GM18511 (cell line): ENCODE results near the gene CDV3.

Experiments used
- ATAC-seq: cut with Tn5 transposase; IDR thresholded peaks from one replicate; pipeline ENCODE4 v1.9.1; 2021; ENCODE audit warnings: mild to moderate bottlenecking, moderate library complexity; ENCODE audit not compliant: unreplicated experiment

The CDV3 gene

DNA sequence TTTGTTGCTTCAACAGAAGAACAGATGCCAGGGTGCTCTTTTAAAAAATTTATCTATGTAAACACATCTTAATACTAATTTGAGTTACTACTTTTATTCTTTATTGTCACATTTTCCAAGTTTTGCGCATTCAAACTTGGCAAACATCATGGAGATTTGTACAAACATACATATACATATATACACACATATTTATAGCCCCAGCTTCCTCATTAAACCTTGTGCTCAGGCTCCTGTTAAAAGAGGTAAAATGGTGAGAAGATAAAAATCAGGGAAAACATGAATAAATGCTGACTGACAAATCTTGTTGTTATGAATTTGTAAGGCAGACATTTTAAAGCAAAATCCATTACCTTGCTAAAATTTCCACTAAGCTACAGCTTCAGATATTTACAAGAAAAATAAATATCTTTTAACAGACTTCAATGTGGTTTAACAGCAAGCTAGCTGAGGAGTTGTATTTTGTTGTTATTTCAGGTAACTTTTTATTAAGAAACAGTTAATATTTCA, 27.1 kb downstream of the CDV3 start:
- ATAC-seq, result no peak

DNA sequence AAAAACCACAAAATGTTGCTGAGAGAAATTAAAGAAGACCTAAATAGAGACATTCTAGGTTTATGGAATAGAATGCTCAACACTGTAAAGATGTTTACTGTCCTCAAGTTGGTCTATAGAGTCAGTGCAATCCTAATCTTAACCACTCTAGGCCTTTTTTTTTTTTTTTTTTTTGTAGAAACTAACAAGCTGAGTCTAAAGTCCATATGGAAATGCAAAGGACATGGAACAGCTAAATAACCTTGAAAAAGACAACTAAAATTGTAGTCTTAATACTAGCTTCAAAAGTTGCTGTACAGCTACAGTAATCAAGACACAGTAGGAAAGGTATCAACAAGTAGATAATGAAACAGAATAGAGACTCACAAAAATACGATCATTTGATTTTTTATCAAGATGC, 32.9 kb downstream of the CDV3 start:
- ATAC-seq, result no peak

DNA sequence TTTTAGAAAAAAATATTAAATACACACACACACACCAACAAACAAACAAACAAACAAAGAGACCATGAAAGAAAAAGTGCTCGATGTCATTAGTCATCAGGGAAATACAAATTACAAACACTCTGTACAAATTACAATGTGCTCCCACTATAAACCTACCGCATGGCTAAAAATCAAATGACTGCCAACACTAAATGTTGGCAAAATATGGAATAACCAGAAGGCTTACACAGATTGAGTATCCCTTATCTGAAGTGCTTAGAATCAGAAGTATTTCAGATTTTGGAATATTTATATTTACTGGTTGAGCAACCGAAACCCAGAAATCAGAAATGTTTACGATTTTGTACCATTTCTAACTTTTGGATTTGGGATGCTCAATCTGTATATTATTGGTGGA, 33.4 kb downstream of the CDV3 start:
- ATAC-seq, result no peak

DNA sequence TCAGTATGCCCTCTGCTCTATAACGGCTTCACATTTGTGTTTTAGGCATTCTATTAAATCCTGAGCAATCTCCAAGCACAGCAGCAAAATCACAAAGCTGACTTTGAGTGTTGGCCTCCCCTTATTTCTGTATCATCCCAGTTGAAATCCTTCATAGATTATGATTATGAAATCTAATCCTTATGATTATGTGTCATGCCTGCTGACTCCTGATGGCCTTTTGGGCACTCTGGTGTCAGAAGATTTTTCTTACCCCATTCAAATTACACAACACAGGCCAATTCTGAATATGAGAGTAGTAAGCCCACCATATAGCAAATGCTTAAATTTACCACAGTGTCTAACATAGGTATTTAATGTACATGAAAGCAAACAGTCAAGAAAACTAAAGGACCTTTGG, 34.3 kb downstream of the CDV3 start:
- no peak for ATAC-seq

DNA sequence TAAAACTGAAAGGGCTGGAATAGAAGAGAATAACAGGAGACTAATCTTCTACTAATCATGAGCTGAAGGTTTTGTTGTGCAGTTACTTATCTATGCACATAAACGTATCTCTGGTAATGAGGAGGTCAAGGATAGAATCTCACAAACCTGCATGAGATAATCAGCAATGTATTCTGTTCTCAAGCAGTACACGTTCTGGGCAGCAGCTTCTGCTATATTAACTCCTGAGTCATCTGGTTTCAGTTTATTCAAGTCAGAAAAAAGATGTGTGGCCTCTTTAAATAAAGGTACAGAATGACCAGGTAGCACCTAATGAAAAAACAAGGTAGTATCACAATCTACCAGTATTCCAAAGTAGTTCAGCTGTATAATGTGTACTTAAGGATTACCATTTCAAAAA, 34.9 kb downstream of the CDV3 start:
- ATAC-seq, result no peak

DNA sequence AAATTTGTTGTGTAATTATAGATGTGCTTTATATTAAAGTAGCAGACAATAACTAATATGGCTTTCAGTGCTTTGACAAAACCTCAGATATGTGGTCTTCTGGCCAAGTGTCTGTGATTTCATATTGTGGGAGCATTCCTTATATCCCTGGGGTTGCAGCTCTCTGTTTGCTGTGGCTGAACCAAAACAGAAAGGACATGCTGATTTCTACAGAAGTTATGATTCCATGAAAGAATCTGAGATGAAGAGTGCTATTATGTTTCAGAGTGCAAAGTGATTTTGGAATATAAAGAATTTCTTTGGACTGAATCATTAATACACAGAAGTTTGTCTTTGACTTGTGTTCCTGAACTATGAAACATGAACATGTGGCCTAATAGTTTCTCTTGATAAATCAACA, 36.5 kb downstream of the CDV3 start:
- ATAC-seq, result no peak

DNA sequence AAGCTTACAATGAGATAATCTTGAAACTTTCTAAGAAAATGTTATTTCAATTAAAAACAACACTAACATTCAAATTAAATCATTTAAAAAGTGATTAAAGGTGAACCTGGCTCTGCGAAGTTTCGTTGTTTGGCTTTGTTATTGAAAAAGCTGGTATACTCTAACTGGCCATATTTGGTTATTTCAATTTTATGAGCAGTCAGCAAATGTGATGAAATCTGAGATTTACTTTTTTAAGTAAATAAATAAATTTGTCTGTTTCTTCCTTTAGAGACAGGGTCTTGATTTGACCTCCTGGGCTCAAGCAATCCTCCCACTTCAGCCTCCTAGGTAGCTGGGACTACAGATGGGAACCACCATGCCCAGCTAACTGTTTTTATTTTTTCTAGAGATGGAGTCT, 38.0 kb downstream of the CDV3 start:
- no peak for ATAC-seq

DNA sequence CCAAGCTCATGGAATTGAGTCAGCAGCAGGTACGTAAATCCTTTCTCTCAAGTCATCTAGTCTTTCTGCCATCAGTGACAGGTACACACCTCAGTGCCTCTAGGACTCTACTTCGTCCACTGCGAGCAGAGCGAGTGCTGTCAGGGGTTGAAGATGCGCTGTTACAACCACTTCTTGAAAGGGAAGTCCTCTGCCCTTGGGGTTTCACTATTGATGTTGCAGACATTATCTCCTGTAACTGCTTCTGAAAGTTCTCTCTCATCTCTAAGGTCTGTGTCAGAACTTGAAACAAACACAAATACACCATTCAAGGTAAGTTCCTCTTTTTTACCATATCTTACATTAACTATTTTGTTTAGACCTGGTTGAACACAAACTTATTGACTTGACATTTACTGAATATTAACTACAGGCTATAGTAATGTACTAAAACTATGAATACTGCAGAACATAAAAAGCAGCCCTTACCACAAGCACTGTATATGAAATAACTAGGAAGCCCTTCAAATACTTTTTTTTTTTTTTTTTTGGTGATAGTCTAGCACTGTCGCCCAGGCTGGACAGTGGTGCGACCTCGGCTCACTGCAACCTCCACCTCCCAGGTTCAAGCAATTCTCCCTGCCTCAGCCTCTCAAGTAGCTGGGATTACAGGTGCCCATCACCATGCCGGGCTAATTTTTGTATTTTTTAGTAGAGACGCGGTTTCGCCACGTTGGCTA, 46.7 kb downstream of the CDV3 start:
- peak; percentile 100 for ATAC-seq

DNA sequence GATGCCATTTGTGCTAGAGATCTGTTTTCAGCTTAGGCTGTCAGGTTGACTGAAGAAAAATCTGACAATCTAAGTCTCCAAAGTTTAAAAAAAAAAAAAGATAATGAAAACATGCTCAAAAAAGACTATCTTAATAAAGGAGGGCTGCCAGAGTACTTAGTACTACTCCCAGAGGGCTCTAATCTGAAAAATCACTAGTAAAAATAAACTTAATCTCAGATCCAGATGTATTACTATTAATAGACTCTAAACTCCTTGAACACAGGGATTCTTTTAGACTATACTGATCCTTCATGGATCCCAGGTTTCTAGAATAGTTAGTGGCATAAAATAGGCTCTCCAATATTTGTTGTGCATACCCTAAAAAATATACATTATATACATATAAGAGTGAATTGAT, 54.3 kb downstream of the CDV3 start:
- ATAC-seq, result no peak

DNA sequence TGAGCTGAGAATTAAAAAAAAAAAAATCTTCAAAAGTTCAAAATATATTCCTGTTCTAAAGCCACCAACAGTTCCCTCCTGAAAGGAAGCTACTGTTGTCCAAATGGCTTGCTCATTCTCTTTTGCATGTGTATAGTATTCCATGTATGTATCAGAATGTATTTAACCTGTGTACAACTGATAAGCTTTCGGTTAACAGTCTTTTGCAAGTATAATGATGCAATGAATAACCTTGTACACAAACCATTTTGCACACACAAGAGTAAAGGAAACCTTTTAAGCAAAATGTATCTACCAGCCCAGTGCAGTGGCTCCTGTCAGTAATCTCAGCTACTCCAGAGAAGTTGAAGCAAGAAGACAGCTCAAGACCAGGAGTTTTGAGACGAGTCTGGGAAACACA, 55.7 kb downstream of the CDV3 start:
- ATAC-seq, result no peak

DNA sequence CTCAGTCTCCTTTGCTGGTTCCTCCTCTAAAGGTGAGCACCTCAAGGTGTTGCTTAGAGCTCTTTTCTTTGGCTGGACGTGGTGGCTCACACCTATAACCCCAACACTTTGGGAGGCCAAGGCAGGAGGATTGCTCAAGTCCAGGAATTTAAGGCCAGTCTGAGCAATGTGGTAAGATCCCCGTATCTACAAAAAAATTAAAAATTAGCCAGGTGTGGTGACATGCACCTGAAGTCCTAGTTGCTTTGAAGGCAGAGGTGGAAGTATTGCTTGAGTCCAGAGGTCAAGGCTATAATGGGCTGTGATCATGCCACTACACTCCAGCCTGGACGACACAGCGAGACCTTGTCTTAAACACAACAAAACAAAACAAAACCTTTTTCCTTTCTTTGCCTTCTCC, 60.0 kb downstream of the CDV3 start:
- no peak for ATAC-seq
